ENCODE results near the gene PRKN. TPM values are rescaled to one million over a fixed set of nuclear protein-coding genes. Genes with fewer than 3 reads are reported as not detected.
A peak's percentile ranks its signal among the peaks of the same experiment; 100 is the strongest.

The PRKN gene
- total RNA-seq, 1 donor from 2014 or later: 0.79 TPM

- FAIRE-seq: no peak
- DNase-seq (ENCODE audit: low read depth): no peak
- no peaks in the 10 kb centered on the region for H3K36me3 ChIP-seq (ENCODE audit: control insufficient read depth, insufficient read depth, low read length)
- H3K4me3 ChIP-seq (ENCODE audit: low read depth, low read length): no peak overlapping the region
- no peak for TF ChIP-seq CTCF (IDR thresholded peaks at IDR 0.05; ENCODE audit: insufficient read depth, low read length, severe bottlenecking)
- H3K27me3 ChIP-seq (ENCODE audit: control insufficient read depth, insufficient read depth, low read length): peaks cover 3% of the 10 kb centered on the region
These were observed 1316.2 kb downstream of the PRKN start for GRCh38 chr6:161411265-161411944.

- Histone ChIP-seq H3K4me3 (ENCODE audit: low read depth, low read length) (no peak overlapping the region), H3K36me3 (ENCODE audit: control insufficient read depth, insufficient read depth, low read length) (no peaks in the 10 kb centered on the region), H3K27me3 (ENCODE audit: control insufficient read depth, insufficient read depth, low read length) (peaks cover 3% of the 10 kb centered on the region)
- TF ChIP-seq CTCF (IDR thresholded peaks at IDR 0.05; ENCODE audit: insufficient read depth, low read length, severe bottlenecking): no peak
- DNase-seq (ENCODE audit: low read depth) (peak; percentile 27), FAIRE-seq (no peak)
These were observed 1316.8 kb downstream of the PRKN start for GRCh38 chr6:161410736-161411135.

DNA sequence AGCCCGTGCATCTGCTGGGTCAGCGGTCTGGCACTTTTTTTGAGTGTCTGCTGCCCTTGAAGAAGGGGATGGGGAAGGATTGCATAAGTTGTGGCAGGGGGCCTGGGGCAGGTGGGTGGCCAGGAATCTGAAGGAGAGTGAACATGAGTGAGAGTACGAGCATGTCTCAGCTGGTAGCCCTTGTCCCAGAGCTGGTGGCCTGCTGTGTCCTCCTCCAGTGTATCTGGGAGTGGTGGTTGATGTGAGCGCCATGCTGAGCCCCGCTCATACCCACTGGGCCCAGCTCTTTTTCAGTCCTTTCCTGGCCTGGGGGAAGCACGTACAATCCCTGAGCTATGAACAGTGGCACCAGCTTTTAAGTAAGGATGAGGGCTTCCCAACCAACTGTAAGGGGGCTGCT lies 1317.5 kb downstream of the PRKN start:
- Histone ChIP-seq H3K27me3 (ENCODE audit: control insufficient read depth, insufficient read depth, low read length) (peaks cover 2% of the 10 kb centered on the region), H3K4me3 (ENCODE audit: low read depth, low read length) (no peak overlapping the region), H3K36me3 (ENCODE audit: control insufficient read depth, insufficient read depth, low read length) (no peaks in the 10 kb centered on the region)
- TF ChIP-seq CTCF (IDR thresholded peaks at IDR 0.05; ENCODE audit: insufficient read depth, low read length, severe bottlenecking): no peak
- FAIRE-seq (peak; percentile 58), DNase-seq (ENCODE audit: low read depth) (no peak)

GRCh38 chr6:161409353-161409752 lies 1318.2 kb downstream of the PRKN start:
- no peaks in the 10 kb centered on the region for H3K27me3 ChIP-seq (ENCODE audit: control insufficient read depth, insufficient read depth, low read length)
- no peak overlapping the region for H3K4me3 ChIP-seq (ENCODE audit: low read depth, low read length)
- no peaks in the 10 kb centered on the region for H3K36me3 ChIP-seq (ENCODE audit: control insufficient read depth, insufficient read depth, low read length)
- no peak for DNase-seq (ENCODE audit: low read depth)
- no peak for FAIRE-seq
- TF ChIP-seq CTCF (IDR thresholded peaks at IDR 0.05; ENCODE audit: insufficient read depth, low read length, severe bottlenecking): no peak

- FAIRE-seq: no peak
- Histone ChIP-seq H3K4me3 (ENCODE audit: low read depth, low read length) (no peak overlapping the region), H3K27me3 (ENCODE audit: control insufficient read depth, insufficient read depth, low read length) (no peaks in the 10 kb centered on the region), H3K36me3 (ENCODE audit: control insufficient read depth, insufficient read depth, low read length) (no peaks in the 10 kb centered on the region)
- no peak for TF ChIP-seq CTCF (IDR thresholded peaks at IDR 0.05; ENCODE audit: insufficient read depth, low read length, severe bottlenecking)
- DNase-seq (ENCODE audit: low read depth): no peak
These were observed 1319.5 kb downstream of the PRKN start for GRCh38 chr6:161408041-161408440.

GRCh38 chr6:161407581-161407980 lies 1320.0 kb downstream of the PRKN start:
- DNase-seq (ENCODE audit: low read depth) (peak; percentile 30), FAIRE-seq (no peak)
- no peaks in the 10 kb centered on the region for H3K36me3 ChIP-seq (ENCODE audit: control insufficient read depth, insufficient read depth, low read length)
- H3K27me3 ChIP-seq (ENCODE audit: control insufficient read depth, insufficient read depth, low read length): no peaks in the 10 kb centered on the region
- no peak for TF ChIP-seq CTCF (IDR thresholded peaks at IDR 0.05; ENCODE audit: insufficient read depth, low read length, severe bottlenecking)
- H3K4me3 ChIP-seq (ENCODE audit: low read depth, low read length): no peak overlapping the region

Data from bronchial epithelial cell (primary cell).